Liver (tissue), 3 donors: ENCODE data around the gene ADCY2.

ENCODE experiments used
- ATF3 ChIP-seq: IDR thresholded peaks from 2 replicates; pipeline ENCODE4 v1.6.1; 2016; ENCODE audit warnings: antibody characterized with exemption
- CTCF ChIP-seq: fragments of 150-350 bp; IDR thresholded peaks from 2 replicates; pipeline ENCODE4 v1.5.1; 2017; ENCODE audit warnings: improper control_type of control experiment, low read depth, low read length; ENCODE audit not compliant: missing input control
- GABPA ChIP-seq, 2 donors: IDR thresholded peaks in 1 of 2; conservative IDR thresholded peaks in 1 of 2; 2 replicates each; pipeline ENCODE4 v1.6.1; 2016; ENCODE audit warnings: antibody characterized with exemption in 2 of 2, mild to moderate bottlenecking in 1 of 2, moderate library complexity in 1 of 2
- HNF4G ChIP-seq: IDR thresholded peaks from 2 replicates; pipeline ENCODE4 v1.6.1; 2016; ENCODE audit warnings: antibody characterized with exemption
- JUND ChIP-seq, 2 donors: IDR thresholded peaks; 2 replicates each; pipeline ENCODE4 v1.6.1; 2016; ENCODE audit warnings: antibody characterized with exemption in 2 of 2
- RAD21 ChIP-seq, 2 donors: IDR thresholded peaks; 2 replicates each; pipeline ENCODE4 v1.6.1; 2016; ENCODE audit warnings: antibody characterized with exemption in 2 of 2, mild to moderate bottlenecking in 2 of 2
- TAF1 ChIP-seq: conservative IDR thresholded peaks from 2 replicates; pipeline ENCODE4 v1.6.1; 2016; ENCODE audit warnings: antibody characterized with exemption, mild to moderate bottlenecking
- YY1 ChIP-seq: IDR thresholded peaks from 2 replicates; pipeline ENCODE4 v1.6.1; 2016; ENCODE audit warnings: antibody characterized with exemption, mild to moderate bottlenecking
- ZBTB33 ChIP-seq: IDR thresholded peaks from 2 replicates; pipeline ENCODE4 v1.6.1; 2016; ENCODE audit warnings: antibody characterized with exemption
- donor health status: healthy.
- donor health status: healthy.

GRCh38 chr5:7478459-7478858 is 82.5 kb downstream of the ADCY2 start:
- TF ChIP-seq CTCF = no peak
- TF ChIP-seq ZBTB33 = no peak
- TF ChIP-seq HNF4G = no peak
- TF ChIP-seq RAD21 (IDR thresholded peaks at IDR 0.05) = no peak
- TF ChIP-seq YY1 = no peak
- no peak for TF ChIP-seq TAF1
- TF ChIP-seq GABPA (IDR thresholded peaks at IDR 0.05 in 1 of 2, conservative IDR thresholded peaks at IDR 0.05 in 1 of 2) = no peak
- no peak for TF ChIP-seq ATF3
- TF ChIP-seq JUND (IDR thresholded peaks at IDR 0.05) = no peak
